Measurements from ENCODE around the gene ALPL.
"Not testable (repeated sequence)": the region's sequence is repeated elsewhere in the genome, so short reads cannot be mapped to it uniquely, and the experiment has no call there.

Gene ALPL

GRCh38 chr1:21560916-21561638 is 51.9 kb downstream of the ALPL start:
- Mint-ChIP-seq H3K4me3 (no peak overlapping the region), H3K9me3 (no peaks in the 10 kb centered on the region), H3K4me1 (no peaks in the 10 kb centered on the region), H3K27me3 (peaks cover 8% of the 10 kb centered on the region), H3K27ac (no peak overlapping the region), H3K36me3 (no peaks in the 10 kb centered on the region)

- no peaks in the 10 kb centered on the region for H3K9me3 Mint-ChIP-seq
- peaks cover 2% of the 10 kb centered on the region for H3K27me3 Mint-ChIP-seq
- H3K4me3 Mint-ChIP-seq = no peak overlapping the region
- H3K36me3 Mint-ChIP-seq = no peaks in the 10 kb centered on the region
- H3K27ac Mint-ChIP-seq = no peak overlapping the region
- H3K4me1 Mint-ChIP-seq = no peaks in the 10 kb centered on the region
Measured at GRCh38 chr1:21562896-21563295, 53.7 kb downstream of the ALPL start.

GRCh38 chr1:21563971-21564370 is 54.7 kb downstream of the ALPL start:
- peaks cover 2% of the 10 kb centered on the region for H3K27me3 Mint-ChIP-seq
- no peaks in the 10 kb centered on the region for H3K9me3 Mint-ChIP-seq
- no peak overlapping the region for H3K27ac Mint-ChIP-seq
- H3K4me3 Mint-ChIP-seq = no peak overlapping the region
- H3K4me1 Mint-ChIP-seq = no peaks in the 10 kb centered on the region
- H3K36me3 Mint-ChIP-seq = no peaks in the 10 kb centered on the region

GRCh38 chr1:21564521-21565095 is 55.4 kb downstream of the ALPL start:
- Mint-ChIP-seq H3K4me1 (no peaks in the 10 kb centered on the region), H3K9me3 (no peaks in the 10 kb centered on the region), H3K27ac (no peak overlapping the region), H3K4me3 (no peak overlapping the region), H3K36me3 (no peaks in the 10 kb centered on the region), H3K27me3 (no peaks in the 10 kb centered on the region)

GRCh38 chr1:21565285-21565684 is 56.1 kb downstream of the ALPL start:
- no peaks in the 10 kb centered on the region for H3K9me3 Mint-ChIP-seq
- H3K27ac Mint-ChIP-seq = no peak overlapping the region
- H3K4me3 Mint-ChIP-seq = no peak overlapping the region
- no peaks in the 10 kb centered on the region for H3K27me3 Mint-ChIP-seq
- H3K36me3 Mint-ChIP-seq = no peaks in the 10 kb centered on the region
- H3K4me1 Mint-ChIP-seq = no peaks in the 10 kb centered on the region

- not testable (repeated sequence) for H3K36me3 Mint-ChIP-seq, H3K4me3 Mint-ChIP-seq, H3K27me3 Mint-ChIP-seq, H3K9me3 Mint-ChIP-seq, H3K4me1 Mint-ChIP-seq, H3K27ac Mint-ChIP-seq
Measured at GRCh38 chr1:21566361-21566760, 57.1 kb downstream of the ALPL start.

- no peak overlapping the region for H3K4me3 Mint-ChIP-seq
- no peaks in the 10 kb centered on the region for H3K9me3 Mint-ChIP-seq
- no peak overlapping the region for H3K27ac Mint-ChIP-seq
- H3K4me1 Mint-ChIP-seq = no peaks in the 10 kb centered on the region
- no peaks in the 10 kb centered on the region for H3K36me3 Mint-ChIP-seq
- no peaks in the 10 kb centered on the region for H3K27me3 Mint-ChIP-seq
Measured at GRCh38 chr1:21567241-21568005, 58.2 kb downstream of the ALPL start.

GRCh38 chr1:21568006-21568746 is 59.0 kb downstream of the ALPL start:
- Mint-ChIP-seq H3K27me3 (no peaks in the 10 kb centered on the region), H3K36me3 (no peaks in the 10 kb centered on the region), H3K9me3 (no peaks in the 10 kb centered on the region), H3K27ac (no peak overlapping the region), H3K4me3 (no peak overlapping the region), H3K4me1 (no peaks in the 10 kb centered on the region)

- H3K4me3 Mint-ChIP-seq = no peak overlapping the region
- no peaks in the 10 kb centered on the region for H3K9me3 Mint-ChIP-seq
- no peak overlapping the region for H3K27ac Mint-ChIP-seq
- no peaks in the 10 kb centered on the region for H3K27me3 Mint-ChIP-seq
- H3K4me1 Mint-ChIP-seq = no peaks in the 10 kb centered on the region
- no peaks in the 10 kb centered on the region for H3K36me3 Mint-ChIP-seq
Measured at GRCh38 chr1:21568809-21569385, 59.7 kb downstream of the ALPL start.

GRCh38 chr1:21569820-21570527 is 60.8 kb downstream of the ALPL start:
- Mint-ChIP-seq H3K4me3 (no peak overlapping the region), H3K36me3 (no peaks in the 10 kb centered on the region), H3K27ac (peak overlapping the region; percentile 23), H3K27me3 (peaks cover 1% of the 10 kb centered on the region), H3K4me1 (no peaks in the 10 kb centered on the region), H3K9me3 (no peaks in the 10 kb centered on the region)

GRCh38 chr1:21570528-21570875 is 61.3 kb downstream of the ALPL start:
- Mint-ChIP-seq H3K4me3 (no peak overlapping the region), H3K36me3 (no peaks in the 10 kb centered on the region), H3K27ac (no peak overlapping the region), H3K9me3 (no peaks in the 10 kb centered on the region), H3K4me1 (no peaks in the 10 kb centered on the region), H3K27me3 (peaks cover 1% of the 10 kb centered on the region)

- Mint-ChIP-seq H3K4me1 (no peaks in the 10 kb centered on the region), H3K36me3 (no peaks in the 10 kb centered on the region), H3K4me3 (no peak overlapping the region), H3K27me3 (peaks cover 1% of the 10 kb centered on the region), H3K27ac (no peak overlapping the region), H3K9me3 (no peaks in the 10 kb centered on the region)
Measured at GRCh38 chr1:21570885-21571284, 61.7 kb downstream of the ALPL start.

GRCh38 chr1:21572221-21572620 is 63.0 kb downstream of the ALPL start:
- Mint-ChIP-seq H3K36me3 (no peaks in the 10 kb centered on the region), H3K27me3 (peaks cover 1% of the 10 kb centered on the region), H3K9me3 (no peaks in the 10 kb centered on the region), H3K4me3 (no peak overlapping the region), H3K27ac (no peak overlapping the region), H3K4me1 (no peaks in the 10 kb centered on the region)

GRCh38 chr1:21572735-21573277 is 63.6 kb downstream of the ALPL start:
- no peaks in the 10 kb centered on the region for H3K4me1 Mint-ChIP-seq
- no peak overlapping the region for H3K27ac Mint-ChIP-seq
- H3K4me3 Mint-ChIP-seq = no peak overlapping the region
- no peaks in the 10 kb centered on the region for H3K9me3 Mint-ChIP-seq
- H3K27me3 Mint-ChIP-seq = peaks cover 1% of the 10 kb centered on the region
- H3K36me3 Mint-ChIP-seq = no peaks in the 10 kb centered on the region

GRCh38 chr1:21573475-21573874 is 64.3 kb downstream of the ALPL start:
- H3K4me1 Mint-ChIP-seq = no peaks in the 10 kb centered on the region
- H3K9me3 Mint-ChIP-seq = no peaks in the 10 kb centered on the region
- no peak overlapping the region for H3K27ac Mint-ChIP-seq
- no peaks in the 10 kb centered on the region for H3K36me3 Mint-ChIP-seq
- H3K4me3 Mint-ChIP-seq = no peak overlapping the region
- peaks cover 1% of the 10 kb centered on the region for H3K27me3 Mint-ChIP-seq
